GM19463 (cell line): ENCODE results near the gene SERPINB6.

Experiments
- ATAC-seq: cut with Tn5 transposase; IDR thresholded peaks from one replicate; pipeline ENCODE4 v1.9.1; 2021; ENCODE audit warnings: mild to moderate bottlenecking, moderate library complexity; ENCODE audit not compliant: unreplicated experiment

SERPINB6 gene

GRCh38 chr6:2999618-3000557 is 28.5 kb upstream of the SERPINB6 start, which contains the start of gene NQO2:
TSS of gene NQO2 (plus strand) at chr6:2999894. CDS start at chr6:3006553, 6,659 bp downstream.
- peak; percentile 67 for ATAC-seq

- ATAC-seq: peak; percentile 18
Measured at GRCh38 chr6:2998998-2999617, 27.7 kb upstream of the SERPINB6 start.

GRCh38 chr6:2998249-2998997 is 27.1 kb upstream of the SERPINB6 start:
- ATAC-seq: peak; percentile 36

- no peak for ATAC-seq
Measured at GRCh38 chr6:2993755-2994317, 22.5 kb upstream of the SERPINB6 start.

GRCh38 chr6:2992330-2992979 is 21.1 kb upstream of the SERPINB6 start:
- no peak for ATAC-seq

GRCh38 chr6:2990932-2991506 is 19.7 kb upstream of the SERPINB6 start:
- ATAC-seq: no peak

GRCh38 chr6:2990248-2990931 is 19.0 kb upstream of the SERPINB6 start:
- ATAC-seq: no peak

- peak; percentile 70 for ATAC-seq
Measured at GRCh38 chr6:2989332-2990247, 18.2 kb upstream of the SERPINB6 start.

- peak; percentile 64 for ATAC-seq
Measured at GRCh38 chr6:2988426-2989331, 17.3 kb upstream of the SERPINB6 start.

- ATAC-seq: no peak
Measured at GRCh38 chr6:2988094-2988425, 16.7 kb upstream of the SERPINB6 start.

- no peak for ATAC-seq
Measured at GRCh38 chr6:2986722-2987221, 15.4 kb upstream of the SERPINB6 start.

- ATAC-seq: no peak
Measured at GRCh38 chr6:2984738-2985406, 13.5 kb upstream of the SERPINB6 start.

- no peak for ATAC-seq
Measured at GRCh38 chr6:2982426-2983117, 11.2 kb upstream of the SERPINB6 start.

GRCh38 chr6:2980465-2980855 is 9.1 kb upstream of the SERPINB6 start:
- no peak for ATAC-seq

GRCh38 chr6:2979819-2980464 is 8.6 kb upstream of the SERPINB6 start:
- no peak for ATAC-seq

- ATAC-seq: no peak
Measured at GRCh38 chr6:2978923-2979322, 7.6 kb upstream of the SERPINB6 start.
